GM23338 (cell line): ENCODE measurements around the gene STX5. TPM values are rescaled to one million over a fixed set of nuclear protein-coding genes. Genes with fewer than 3 reads are reported as not detected.
A peak's percentile ranks its signal among the peaks of the same experiment; 100 is the strongest.
"Not testable (repeated sequence)": the region's sequence is repeated elsewhere in the genome, so short reads cannot be mapped to it uniquely, and the experiment has no call there.

Source experiments
- ATAC-seq: fragments of 200-7000 bp; cut with Tn5 transposase; 3 replicates; pipeline ENCODE4 v1.9.1; 2020
- DNase-seq: peaks from one replicate; pipeline ENCODE4 v3.0.0-alpha.2; 2015; ENCODE audit warnings: low spot score
- H2AFZ ChIP-seq: fragments of 200-600 bp; sonication (generic); 2 replicates; pipeline ENCODE4 v1.8.0; 2016; ENCODE audit warnings: antibody characterized with exemption, mild to moderate bottlenecking, moderate library complexity
- H3F3A ChIP-seq: fragments of 200-600 bp; sonication (generic); replicated peaks from 2 replicates; pipeline ENCODE4 v1.8.0; 2017; ENCODE audit warnings: antibody characterized with exemption, mixed run types, low read depth
- H3K27ac ChIP-seq: fragments of 200-600 bp; sonication (generic); 2 replicates; pipeline ENCODE4 v1.6.1; 2016; ENCODE audit warnings: low read depth
- H3K27me3 ChIP-seq: fragments of 200-600 bp; sonication (generic); 2 replicates; pipeline ENCODE4 v1.8.0; 2016; ENCODE audit warnings: mild to moderate bottlenecking, mixed run types, moderate library complexity; ENCODE audit not compliant: insufficient read depth
- H3K36me3 ChIP-seq: fragments of 200-600 bp; sonication (generic); 2 replicates; pipeline ENCODE4 v1.8.0; 2016; ENCODE audit warnings: mild to moderate bottlenecking; ENCODE audit not compliant: insufficient read depth
- H3K4me1 ChIP-seq: fragments of 200-600 bp; sonication (generic); 2 replicates; pipeline ENCODE4 v1.8.0; 2016; ENCODE audit warnings: mild to moderate bottlenecking, moderate library complexity; ENCODE audit not compliant: insufficient read depth
- H3K4me2 ChIP-seq: fragments of 200-600 bp; sonication (generic); 2 replicates; pipeline ENCODE4 v1.7.1; 2017; ENCODE audit warnings: mixed run types
- H3K4me3 ChIP-seq: fragments of 200-600 bp; sonication (generic); 2 replicates; pipeline ENCODE4 v1.6.1; 2016; ENCODE audit warnings: mixed run types
- H3K79me2 ChIP-seq: fragments of 200-600 bp; sonication (generic); replicated peaks from 2 replicates; pipeline ENCODE4 v1.8.0; 2017; ENCODE audit warnings: mild to moderate bottlenecking; ENCODE audit not compliant: insufficient read depth
- H3K9me2 ChIP-seq: fragments of 200-600 bp; sonication (generic); 2 replicates; pipeline ENCODE4 v1.8.0; 2017; ENCODE audit not compliant: insufficient read depth
- H4K20me1 ChIP-seq: fragments of 200-600 bp; sonication (generic); replicated peaks from 2 replicates; pipeline ENCODE4 v1.8.0; 2017; ENCODE audit warnings: mild to moderate bottlenecking; ENCODE audit not compliant: insufficient read depth
- H3K27ac Mint-ChIP-seq: 2 replicates; pipeline ENCODE4 v1.8.0; 2020; ENCODE audit warnings: inconsistent platforms, mild to moderate bottlenecking, moderate library complexity, mixed read lengths
- H3K27me3 Mint-ChIP-seq: 3 replicates; pipeline ENCODE4 v1.8.0; 2022; ENCODE audit warnings: low read depth, mild to moderate bottlenecking, moderate library complexity, mixed read lengths, inconsistent platforms; ENCODE audit not compliant: insufficient read depth, poor library complexity
- H3K36me3 Mint-ChIP-seq: 3 replicates; pipeline ENCODE4 v1.8.0; 2021; ENCODE audit warnings: low read depth, mild to moderate bottlenecking, inconsistent platforms, moderate library complexity, mixed read lengths
- H3K4me1 Mint-ChIP-seq: 3 replicates; pipeline ENCODE4 v1.8.0; 2020; ENCODE audit warnings: mild to moderate bottlenecking, inconsistent platforms, mixed read lengths
- H3K4me3 Mint-ChIP-seq: 3 replicates; pipeline ENCODE4 v1.8.0; 2021; ENCODE audit warnings: moderate library complexity, mild to moderate bottlenecking, inconsistent platforms, mixed read lengths
- H3K9me3 Mint-ChIP-seq: 3 replicates; pipeline ENCODE4 v1.8.0; 2020; ENCODE audit warnings: moderate library complexity, mild to moderate bottlenecking, inconsistent platforms, mixed read lengths
- CREB1 ChIP-seq: fragments of 250-450 bp; sonication (Bioruptor Pico); IDR thresholded peaks from 2 replicates; pipeline ENCODE4 v1.5.0; 2020; ENCODE audit warnings: low read depth, mild to moderate bottlenecking, moderate library complexity
- EZH2 ChIP-seq: fragments of 200-600 bp; sonication (generic); IDR thresholded peaks from one replicate; pipeline ENCODE4 v1.8.0; 2017; ENCODE audit warnings: antibody characterized with exemption, mild to moderate bottlenecking, low read depth; ENCODE audit not compliant: unreplicated experiment
- EZH2phosphoT487 ChIP-seq: fragments of 200-600 bp; sonication (generic); IDR thresholded peaks from one replicate; pipeline ENCODE4 v1.8.1; 2018; ENCODE audit warnings: antibody characterized with exemption; ENCODE audit not compliant: unreplicated experiment
- JUNB ChIP-seq: IDR thresholded peaks from one replicate; pipeline ENCODE4 v1.6.1; 2016; ENCODE audit warnings: antibody characterized with exemption; ENCODE audit not compliant: unreplicated experiment
- NANOG ChIP-seq: IDR thresholded peaks from 2 replicates; pipeline ENCODE4 v1.6.1; 2016; ENCODE audit warnings: antibody characterized with exemption, borderline replicate concordance
- POLR2AphosphoS5 ChIP-seq: IDR thresholded peaks from 2 replicates; pipeline ENCODE4 v1.6.1; 2016; ENCODE audit warnings: antibody characterized with exemption, low read depth
- STAT1 ChIP-seq: IDR thresholded peaks from one replicate; pipeline ENCODE4 v1.6.1; 2016; ENCODE audit warnings: antibody characterized with exemption; ENCODE audit not compliant: unreplicated experiment
- ZNF114 ChIP-seq: fragments of 250-450 bp; sonication (Bioruptor Pico); IDR thresholded peaks from 2 replicates; pipeline ENCODE4 v1.5.0; 2020; ENCODE audit warnings: mild to moderate bottlenecking, moderate library complexity
- ZNF331 ChIP-seq: fragments of 250-450 bp; sonication (Bioruptor Pico); IDR thresholded peaks from 2 replicates; pipeline ENCODE4 v1.5.0; 2020; ENCODE audit warnings: low read depth, mild to moderate bottlenecking, moderate library complexity
- polyA plus RNA-seq: library from polyadenylated mRNA; unstranded; fragments of >200 nt; fragmentation: Nextera tagmentation; extraction: Ambion mirVana; gene quantifications from 2 replicates; pipeline ENCODE4 v1.2.1, GENCODE V29; 2016
- total RNA-seq: library from RNA; depleted of rRNA; stranded (reverse); fragments of >200 nt; shearing (Covaris generic); gene quantifications from 2 replicates; pipeline ENCODE4 v1.2.3, GENCODE V29; 2014
- TF ChIP-seq, protein P1 (sequence below): IDR thresholded peaks from 2 replicates; pipeline ENCODE4 v1.6.1; 2016; ENCODE audit warnings: antibody characterized with exemption
- TF ChIP-seq, protein P2 (sequence below), 2 experiments: fragments of 200-600 bp in 1 of 2; sonication (generic) in 1 of 2; conservative IDR thresholded peaks; 2 replicates each; pipeline versions ENCODE4 v1.5.1 to v1.6.1; 2016 to 2017; ENCODE audit warnings: antibody characterized with exemption in 2 of 2, low read depth in 2 of 2, mild to moderate bottlenecking in 2 of 2, moderate library complexity in 1 of 2
- TF ChIP-seq, protein P3 (sequence below): fragments of 250-450 bp; sonication (Bioruptor Pico); IDR thresholded peaks from 2 replicates; pipeline ENCODE4 v1.5.0; 2020; ENCODE audit warnings: mild to moderate bottlenecking, moderate library complexity

STX5 gene
- total and polyA plus RNA-seq, 2 experiments from 2014 or later, result 7.7 to 22.2 TPM

DNA sequence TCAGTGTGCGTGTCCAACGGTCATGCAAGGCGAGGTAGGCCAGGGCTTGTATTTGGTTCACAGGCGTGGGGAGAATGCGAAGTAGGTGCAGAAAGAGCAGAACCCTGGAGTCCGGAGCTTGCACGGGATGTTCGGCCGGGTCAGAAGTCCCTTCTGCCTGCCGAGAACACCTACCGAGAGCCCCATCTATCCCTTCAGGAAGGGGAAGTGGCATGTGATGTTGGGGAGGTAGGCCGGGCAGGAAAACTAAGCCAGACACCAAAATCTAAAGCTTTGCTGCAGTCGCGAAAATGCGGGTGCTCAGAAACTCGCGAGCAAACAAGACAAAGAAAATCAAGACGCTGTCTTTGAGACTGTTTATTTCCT, 61.1 kb downstream of the STX5 start:
- peaks cover 17% of the 10 kb centered on the region for H3K27me3 Mint-ChIP-seq
- peak overlapping the region; percentile 95 for H3K27ac ChIP-seq

DNA sequence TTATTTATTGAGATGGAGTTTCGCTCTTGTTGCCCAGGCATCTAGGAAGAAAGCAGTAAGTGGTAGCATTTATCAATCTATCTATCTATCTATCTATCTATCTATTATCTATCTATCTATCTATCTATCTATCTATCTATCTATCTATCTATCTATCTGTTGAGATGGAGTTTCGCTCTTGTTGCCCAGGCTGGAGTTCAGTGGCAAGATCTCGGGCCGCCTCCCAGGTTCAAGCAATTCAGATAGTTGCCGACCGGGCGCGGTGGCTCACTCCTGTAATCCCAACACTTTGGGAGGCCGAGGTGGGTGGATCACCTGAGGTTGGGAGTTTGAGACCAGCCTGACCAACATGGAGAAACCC, 71.0 kb downstream of the STX5 start:
- peak overlapping the region; percentile 68 for H3K4me2 ChIP-seq

More for the DNA sequence above, 61.1 kb downstream of the STX5 start:
- H3K9me3 Mint-ChIP-seq, result no peaks in the 10 kb centered on the region; the same call in 2 of the 3 replicates
- TF ChIP-seq STAT1, result no peak
- TF ChIP-seq ZNF114 (CRISPR knock-in tag), result no peak
- no peak for TF ChIP-seq EZH2
- TF ChIP-seq, protein P1, sequence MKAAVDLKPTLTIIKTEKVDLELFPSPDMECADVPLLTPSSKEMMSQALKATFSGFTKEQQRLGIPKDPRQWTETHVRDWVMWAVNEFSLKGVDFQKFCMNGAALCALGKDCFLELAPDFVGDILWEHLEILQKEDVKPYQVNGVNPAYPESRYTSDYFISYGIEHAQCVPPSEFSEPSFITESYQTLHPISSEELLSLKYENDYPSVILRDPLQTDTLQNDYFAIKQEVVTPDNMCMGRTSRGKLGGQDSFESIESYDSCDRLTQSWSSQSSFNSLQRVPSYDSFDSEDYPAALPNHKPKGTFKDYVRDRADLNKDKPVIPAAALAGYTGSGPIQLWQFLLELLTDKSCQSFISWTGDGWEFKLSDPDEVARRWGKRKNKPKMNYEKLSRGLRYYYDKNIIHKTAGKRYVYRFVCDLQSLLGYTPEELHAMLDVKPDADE, result no peak
- TF ChIP-seq, protein P2, sequence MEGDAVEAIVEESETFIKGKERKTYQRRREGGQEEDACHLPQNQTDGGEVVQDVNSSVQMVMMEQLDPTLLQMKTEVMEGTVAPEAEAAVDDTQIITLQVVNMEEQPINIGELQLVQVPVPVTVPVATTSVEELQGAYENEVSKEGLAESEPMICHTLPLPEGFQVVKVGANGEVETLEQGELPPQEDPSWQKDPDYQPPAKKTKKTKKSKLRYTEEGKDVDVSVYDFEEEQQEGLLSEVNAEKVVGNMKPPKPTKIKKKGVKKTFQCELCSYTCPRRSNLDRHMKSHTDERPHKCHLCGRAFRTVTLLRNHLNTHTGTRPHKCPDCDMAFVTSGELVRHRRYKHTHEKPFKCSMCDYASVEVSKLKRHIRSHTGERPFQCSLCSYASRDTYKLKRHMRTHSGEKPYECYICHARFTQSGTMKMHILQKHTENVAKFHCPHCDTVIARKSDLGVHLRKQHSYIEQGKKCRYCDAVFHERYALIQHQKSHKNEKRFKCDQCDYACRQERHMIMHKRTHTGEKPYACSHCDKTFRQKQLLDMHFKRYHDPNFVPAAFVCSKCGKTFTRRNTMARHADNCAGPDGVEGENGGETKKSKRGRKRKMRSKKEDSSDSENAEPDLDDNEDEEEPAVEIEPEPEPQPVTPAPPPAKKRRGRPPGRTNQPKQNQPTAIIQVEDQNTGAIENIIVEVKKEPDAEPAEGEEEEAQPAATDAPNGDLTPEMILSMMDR (conservative IDR thresholded peaks at IDR 0.05; ENCODE audit: low read depth in 2 of 2), result no peak
- no peak for TF ChIP-seq JUNB
- TF ChIP-seq ZNF331, result no peak
- no peak for TF ChIP-seq EZH2phosphoT487
- TF ChIP-seq, protein P3, sequence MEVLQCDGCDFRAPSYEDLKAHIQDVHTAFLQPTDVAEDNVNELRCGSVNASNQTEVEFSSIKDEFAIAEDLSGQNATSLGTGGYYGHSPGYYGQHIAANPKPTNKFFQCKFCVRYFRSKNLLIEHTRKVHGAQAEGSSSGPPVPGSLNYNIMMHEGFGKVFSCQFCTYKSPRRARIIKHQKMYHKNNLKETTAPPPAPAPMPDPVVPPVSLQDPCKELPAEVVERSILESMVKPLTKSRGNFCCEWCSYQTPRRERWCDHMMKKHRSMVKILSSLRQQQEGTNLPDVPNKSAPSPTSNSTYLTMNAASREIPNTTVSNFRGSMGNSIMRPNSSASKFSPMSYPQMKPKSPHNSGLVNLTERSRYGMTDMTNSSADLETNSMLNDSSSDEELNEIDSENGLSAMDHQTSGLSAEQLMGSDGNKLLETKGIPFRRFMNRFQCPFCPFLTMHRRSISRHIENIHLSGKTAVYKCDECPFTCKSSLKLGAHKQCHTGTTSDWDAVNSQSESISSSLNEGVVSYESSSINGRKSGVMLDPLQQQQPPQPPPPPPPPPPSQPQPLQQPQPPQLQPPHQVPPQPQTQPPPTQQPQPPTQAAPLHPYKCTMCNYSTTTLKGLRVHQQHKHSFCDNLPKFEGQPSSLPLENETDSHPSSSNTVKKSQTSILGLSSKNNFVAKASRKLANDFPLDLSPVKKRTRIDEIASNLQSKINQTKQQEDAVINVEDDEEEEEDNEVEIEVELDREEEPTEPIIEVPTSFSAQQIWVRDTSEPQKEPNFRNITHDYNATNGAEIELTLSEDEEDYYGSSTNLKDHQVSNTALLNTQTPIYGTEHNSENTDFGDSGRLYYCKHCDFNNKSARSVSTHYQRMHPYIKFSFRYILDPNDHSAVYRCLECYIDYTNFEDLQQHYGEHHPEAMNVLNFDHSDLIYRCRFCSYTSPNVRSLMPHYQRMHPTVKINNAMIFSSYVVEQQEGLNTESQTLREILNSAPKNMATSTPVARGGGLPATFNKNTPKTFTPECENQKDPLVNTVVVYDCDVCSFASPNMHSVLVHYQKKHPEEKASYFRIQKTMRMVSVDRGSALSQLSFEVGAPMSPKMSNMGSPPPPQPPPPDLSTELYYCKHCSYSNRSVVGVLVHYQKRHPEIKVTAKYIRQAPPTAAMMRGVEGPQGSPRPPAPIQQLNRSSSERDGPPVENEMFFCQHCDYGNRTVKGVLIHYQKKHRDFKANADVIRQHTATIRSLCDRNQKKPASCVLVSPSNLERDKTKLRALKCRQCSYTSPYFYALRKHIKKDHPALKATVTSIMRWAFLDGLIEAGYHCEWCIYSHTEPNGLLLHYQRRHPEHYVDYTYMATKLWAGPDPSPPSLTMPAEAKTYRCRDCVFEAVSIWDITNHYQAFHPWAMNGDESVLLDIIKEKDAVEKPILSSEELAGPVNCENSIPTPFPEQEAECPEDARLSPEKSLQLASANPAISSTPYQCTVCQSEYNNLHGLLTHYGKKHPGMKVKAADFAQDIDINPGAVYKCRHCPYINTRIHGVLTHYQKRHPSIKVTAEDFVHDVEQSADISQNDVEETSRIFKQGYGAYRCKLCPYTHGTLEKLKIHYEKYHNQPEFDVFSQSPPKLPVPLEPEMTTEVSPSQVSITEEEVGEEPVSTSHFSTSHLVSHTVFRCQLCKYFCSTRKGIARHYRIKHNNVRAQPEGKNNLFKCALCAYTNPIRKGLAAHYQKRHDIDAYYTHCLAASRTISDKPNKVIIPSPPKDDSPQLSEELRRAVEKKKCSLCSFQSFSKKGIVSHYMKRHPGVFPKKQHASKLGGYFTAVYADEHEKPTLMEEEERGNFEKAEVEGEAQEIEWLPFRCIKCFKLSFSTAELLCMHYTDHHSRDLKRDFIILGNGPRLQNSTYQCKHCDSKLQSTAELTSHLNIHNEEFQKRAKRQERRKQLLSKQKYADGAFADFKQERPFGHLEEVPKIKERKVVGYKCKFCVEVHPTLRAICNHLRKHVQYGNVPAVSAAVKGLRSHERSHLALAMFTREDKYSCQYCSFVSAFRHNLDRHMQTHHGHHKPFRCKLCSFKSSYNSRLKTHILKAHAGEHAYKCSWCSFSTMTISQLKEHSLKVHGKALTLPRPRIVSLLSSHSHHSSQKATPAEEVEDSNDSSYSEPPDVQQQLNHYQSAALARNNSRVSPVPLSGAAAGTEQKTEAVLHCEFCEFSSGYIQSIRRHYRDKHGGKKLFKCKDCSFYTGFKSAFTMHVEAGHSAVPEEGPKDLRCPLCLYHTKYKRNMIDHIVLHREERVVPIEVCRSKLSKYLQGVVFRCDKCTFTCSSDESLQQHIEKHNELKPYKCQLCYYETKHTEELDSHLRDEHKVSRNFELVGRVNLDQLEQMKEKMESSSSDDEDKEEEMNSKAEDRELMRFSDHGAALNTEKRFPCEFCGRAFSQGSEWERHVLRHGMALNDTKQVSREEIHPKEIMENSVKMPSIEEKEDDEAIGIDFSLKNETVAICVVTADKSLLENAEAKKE (CRISPR knock-in tag), result no peak
- TF ChIP-seq NANOG, result no peak
- no peak for TF ChIP-seq POLR2AphosphoS5
- no peak for TF ChIP-seq CREB1 (CRISPR knock-in tag)
- peak overlapping the region; percentile 90 for H3K4me3 Mint-ChIP-seq
- H3K4me2 ChIP-seq, result peak overlapping the region; percentile 76
- DNase-seq (peak; percentile 59), ATAC-seq (peak; percentile 25)
- peaks cover 31% of the 10 kb centered on the region for H3K79me2 ChIP-seq
- H3K4me3 ChIP-seq, result peak overlapping the region; percentile 89
- peaks cover 33% of the 10 kb centered on the region for H3K36me3 Mint-ChIP-seq
- H3K9me2 ChIP-seq, result no peaks in the 10 kb centered on the region
- no peak overlapping the region for H2AFZ ChIP-seq
- no peaks in the 10 kb centered on the region for H3K27me3 ChIP-seq
- peaks cover 30% of the 10 kb centered on the region for H3F3A ChIP-seq
- peaks cover 3% of the 10 kb centered on the region; the same call in 1 of the 2 replicates for H4K20me1 ChIP-seq
- H3K27ac Mint-ChIP-seq, result peak overlapping the region; percentile 92
- peaks cover 14% of the 10 kb centered on the region for H3K4me1 Mint-ChIP-seq
- H3K36me3 ChIP-seq, result peaks cover 14% of the 10 kb centered on the region
- peaks cover 9% of the 10 kb centered on the region; the same call in 1 of the 2 replicates for H3K4me1 ChIP-seq

More for the DNA sequence above, 71.0 kb downstream of the STX5 start:
- H3K27me3 ChIP-seq, H3K9me2 ChIP-seq, H3K36me3 ChIP-seq, DNase-seq, H3K9me3 Mint-ChIP-seq, H3K27me3 Mint-ChIP-seq, H4K20me1 ChIP-seq, H2AFZ ChIP-seq: not testable (repeated sequence)
- Mint-ChIP-seq H3K27ac (0 out of 2 replicates have a peak overlapping the region, but pooled peaks have one; percentile 59), H3K36me3 (peaks cover 44% of the 10 kb centered on the region), H3K4me1 (peaks cover 26% of the 10 kb centered on the region), H3K4me3 (peak overlapping the region; percentile 94)
- peak; percentile 1; the same call in 2 of the 3 replicates for ATAC-seq
- peak overlapping the region; percentile 85 for H3K4me3 ChIP-seq
- H3K79me2 ChIP-seq, result peaks cover 43% of the 10 kb centered on the region
- peak overlapping the region; percentile 88 for H3K27ac ChIP-seq
- H3F3A ChIP-seq, result peaks cover 21% of the 10 kb centered on the region
- peaks cover 35% of the 10 kb centered on the region for H3K4me1 ChIP-seq
